ENCODE results near the gene PPP2R5C. TPM values are rescaled to one million over a fixed set of nuclear protein-coding genes. Genes with fewer than 3 reads are reported as not detected.

PPP2R5C gene
- total RNA-seq, 2 donors from 2014 or later: 146 to 153 TPM

GRCh38 chr14:101906645-101907044 lies 145.1 kb downstream of the PPP2R5C start:
- no peak for DNase-seq
- Histone ChIP-seq H3K36me3 (peaks cover 9% of the 10 kb centered on the region), H3K27ac (no peak overlapping the region), H3K4me3 (no peak overlapping the region), H3K27me3 (no peaks in the 10 kb centered on the region), H3K9ac (ENCODE audit: low read depth in 2 of 2, low read length in 2 of 2) (no peak overlapping the region), H3K4me1 (no peaks in the 10 kb centered on the region), H3K9me3 (no peaks in the 10 kb centered on the region)
- no peak for TF ChIP-seq CTCF (IDR thresholded peaks at IDR 0.05)
- intact Hi-C loops (cut with DNase I): no loop called here

- H3K9me3 ChIP-seq: no peaks in the 10 kb centered on the region
These were observed 146.1 kb downstream of the PPP2R5C start for GRCh38 chr14:101907619-101908018.

GRCh38 chr14:101908795-101909194 lies 147.3 kb downstream of the PPP2R5C start:
- no peak for TF ChIP-seq CTCF (IDR thresholded peaks at IDR 0.05)
- Histone ChIP-seq H3K36me3 (peaks cover 9% of the 10 kb centered on the region), H3K27ac (no peak overlapping the region), H3K9ac (ENCODE audit: low read depth in 2 of 2, low read length in 2 of 2) (no peak overlapping the region), H3K9me3 (no peaks in the 10 kb centered on the region), H3K4me1 (no peaks in the 10 kb centered on the region), H3K27me3 (no peaks in the 10 kb centered on the region), H3K4me3 (no peak overlapping the region)
- DNase-seq: no peak
- intact Hi-C loops (cut with DNase I): no loop called here

More at GRCh38 chr14:101907619-101908018, 146.1 kb downstream of the PPP2R5C start:
- no peaks in the 10 kb centered on the region for H3K4me1 ChIP-seq
- no peak overlapping the region for H3K4me3 ChIP-seq
- no peak for DNase-seq
- no peaks in the 10 kb centered on the region for H3K27me3 ChIP-seq
- H3K27ac ChIP-seq: no peak overlapping the region
- peaks cover 9% of the 10 kb centered on the region for H3K36me3 ChIP-seq
- no peak for TF ChIP-seq CTCF (IDR thresholded peaks at IDR 0.05)
- no peak overlapping the region for H3K9ac ChIP-seq (ENCODE audit: low read depth in 2 of 2, low read length in 2 of 2)
- intact Hi-C loops (cut with DNase I): no loop called here

GRCh38 chr14:101909371-101910096 lies 148.0 kb downstream of the PPP2R5C start:
- H3K4me3 ChIP-seq: no peak overlapping the region
- no peaks in the 10 kb centered on the region for H3K27me3 ChIP-seq
- H3K27ac ChIP-seq: no peak overlapping the region
- intact Hi-C loops (cut with DNase I): no loop called here
- no peaks in the 10 kb centered on the region for H3K4me1 ChIP-seq
- no peak for TF ChIP-seq CTCF (IDR thresholded peaks at IDR 0.05)
- no peak for DNase-seq
- no peak overlapping the region for H3K9ac ChIP-seq (ENCODE audit: low read depth in 2 of 2, low read length in 2 of 2)
- peaks cover 9% of the 10 kb centered on the region for H3K36me3 ChIP-seq
- H3K9me3 ChIP-seq: no peaks in the 10 kb centered on the region

- no peak for DNase-seq
- no peaks in the 10 kb centered on the region for H3K4me1 ChIP-seq
- no peaks in the 10 kb centered on the region for H3K9me3 ChIP-seq
- no peak overlapping the region for H3K27ac ChIP-seq
- no peak overlapping the region for H3K9ac ChIP-seq (ENCODE audit: low read depth in 2 of 2, low read length in 2 of 2)
- H3K4me3 ChIP-seq: no peak overlapping the region
- intact Hi-C loops (cut with DNase I): no loop called here
- peaks cover 9% of the 10 kb centered on the region for H3K36me3 ChIP-seq
- no peaks in the 10 kb centered on the region for H3K27me3 ChIP-seq
- TF ChIP-seq CTCF (IDR thresholded peaks at IDR 0.05): no peak
These were observed 151.3 kb downstream of the PPP2R5C start for GRCh38 chr14:101912841-101913240.

Data from colonic mucosa (tissue), 4 donors.